HL-60 (cell line): ENCODE results near the gene SNAPIN.

Experiments
- DNase-seq, 2 experiments: peaks; one replicate each; pipeline ENCODE4 v3.0.0-alpha.2; 2010 to 2020; ENCODE audit warnings: low read depth in 1 of 2, low spot score in 1 of 2
- H3K27ac ChIP-seq: fragments of 250-450 bp; sonication (Bioruptor Pico); replicated peaks from 2 replicates; pipeline ENCODE4 v1.5.1; 2020; ENCODE audit warnings: mild to moderate bottlenecking, moderate library complexity
- H3K27me3 ChIP-seq: fragments of 250-450 bp; sonication (Bioruptor Pico); 2 replicates; pipeline ENCODE4 v1.5.1; 2021; ENCODE audit warnings: mild to moderate bottlenecking, moderate library complexity; ENCODE audit not compliant: insufficient read depth, poor library complexity, severe bottlenecking
- H3K4me3 ChIP-seq: replicated peaks from 2 replicates; pipeline ENCODE4 v1.5.1; 2011; ENCODE audit warnings: mild to moderate bottlenecking, control low read depth, low read length; ENCODE audit not compliant: insufficient read depth
- CTCF ChIP-seq: IDR thresholded peaks from one replicate; pipeline ENCODE4 v1.5.1; 2011; ENCODE audit warnings: low read length, control low read depth, inconsistent platforms; ENCODE audit not compliant: insufficient read depth
- GABPA ChIP-seq: IDR thresholded peaks from 2 replicates; pipeline ENCODE4 v1.6.1; 2012; ENCODE audit warnings: low read depth
- POLR2AphosphoS5 ChIP-seq: IDR thresholded peaks from 2 replicates; pipeline ENCODE4 v1.6.1; 2012; ENCODE audit warnings: low read depth
- REST ChIP-seq: IDR thresholded peaks from 2 replicates; pipeline ENCODE4 v1.6.1; 2012; ENCODE audit warnings: low read depth; ENCODE audit not compliant: insufficient replicate concordance
- SPI1 ChIP-seq: IDR thresholded peaks from 2 replicates; pipeline ENCODE4 v1.6.1; 2012; ENCODE audit warnings: low read depth, mild to moderate bottlenecking, borderline replicate concordance

Gene SNAPIN

GRCh38 chr1:153616144-153616916, 42.2 kb upstream of the SNAPIN start, which contains the start of gene S100A14:
TSS of gene S100A14 (minus strand) at chr1:153616325. CDS start at chr1:153615858, 467 bp downstream.
- no peak for DNase-seq
- Histone ChIP-seq H3K4me3 (no peak within 1 kb of the TSS), H3K27ac (no peak within 1 kb of the TSS), H3K27me3 (no peaks in the 10 kb centered on the region)
- TF ChIP-seq POLR2AphosphoS5 (no peak), GABPA (no peak), CTCF (no peak), REST (no peak), SPI1 (no peak)

GRCh38 chr1:153616917-153617311, 41.6 kb upstream of the SNAPIN start:
- Histone ChIP-seq H3K27me3 (no peaks in the 10 kb centered on the region), H3K4me3 (no peak overlapping the region), H3K27ac (no peak overlapping the region)
- DNase-seq, result no peak
- TF ChIP-seq POLR2AphosphoS5 (no peak), REST (no peak), CTCF (no peak), GABPA (no peak), SPI1 (no peak)

GRCh38 chr1:153617663-153618062, 40.8 kb upstream of the SNAPIN start:
- no peaks in the 10 kb centered on the region for H3K27me3 ChIP-seq
- H3K27ac ChIP-seq, result no peak overlapping the region
- H3K4me3 ChIP-seq, result no peak overlapping the region
- TF ChIP-seq GABPA (no peak), POLR2AphosphoS5 (no peak), REST (no peak), CTCF (peak; percentile 61), SPI1 (no peak)
- DNase-seq, result peak; percentile 45 to 78
